GM18505 (cell line): Measurements from ENCODE around the gene ZNF837.
"Not testable (repeated sequence)": the region's sequence is repeated elsewhere in the genome, so short reads cannot be mapped to it uniquely, and the experiment has no call there.

Experiments
- ATAC-seq: cut with Tn5 transposase; IDR thresholded peaks from one replicate; pipeline ENCODE4 v1.9.1; 2021; ENCODE audit not compliant: unreplicated experiment
- POLR2A ChIP-seq: IDR thresholded peaks from 4 replicates; pipeline ENCODE4 v1.6.1; 2011; ENCODE audit warnings: borderline replicate concordance; ENCODE audit not compliant: insufficient read depth, insufficient read length; ENCODE audit errors: extremely low read depth

ZNF837 gene

GRCh38 chr19:58392945-58393724 is 12.3 kb upstream of the ZNF837 start:
- TF ChIP-seq POLR2A: no peak
- no peak for ATAC-seq

- no peak for TF ChIP-seq POLR2A
- ATAC-seq: no peak
Observed at GRCh38 chr19:58388175-58388526, 7.3 kb upstream of the ZNF837 start.

GRCh38 chr19:58387338-58388174 is 6.7 kb upstream of the ZNF837 start:
- TF ChIP-seq POLR2A: no peak
- no peak for ATAC-seq

GRCh38 chr19:58386576-58387337 is 5.9 kb upstream of the ZNF837 start, which contains the start of gene RPS5:
Gene RPS5, plus strand, starts transcription at chr19:58387269. Its CDS starts 869 bp downstream, at chr19:58388138.
- peak; percentile 77 for ATAC-seq

GRCh38 chr19:58385891-58386575 is 5.2 kb upstream of the ZNF837 start:
- TF ChIP-seq POLR2A: peak; percentile 53

More at GRCh38 chr19:58386576-58387337, 5.9 kb upstream of the ZNF837 start, which contains the start of gene RPS5:
- TF ChIP-seq POLR2A: peak; percentile 98

GRCh38 chr19:58385313-58385890 is 4.6 kb upstream of the ZNF837 start:
- TF ChIP-seq POLR2A: no peak
- ATAC-seq: no peak

More at GRCh38 chr19:58385891-58386575, 5.2 kb upstream of the ZNF837 start:
- ATAC-seq: peak; percentile 8

GRCh38 chr19:58382997-58383603 is 2.3 kb upstream of the ZNF837 start:
- ATAC-seq: no peak
- no peak for TF ChIP-seq POLR2A

GRCh38 chr19:58381460-58382212 is 806 bp upstream of the ZNF837 start:
- TF ChIP-seq POLR2A: no peak
- ATAC-seq: no peak

GRCh38 chr19:58380037-58380661 is 681 bp downstream of the ZNF837 start:
- TF ChIP-seq POLR2A: no peak
- no peak for ATAC-seq

GRCh38 chr19:58379246-58379645 is 1.6 kb downstream of the ZNF837 start:
- ATAC-seq: no peak
- no peak for TF ChIP-seq POLR2A

GRCh38 chr19:58376724-58377123 is 4.1 kb downstream of the ZNF837 start:
- not testable (repeated sequence) for ATAC-seq
